ENCODE data around the gene CTRB2. TPM values are rescaled to one million over a fixed set of nuclear protein-coding genes. Genes with fewer than 3 reads are reported as not detected.

The CTRB2 gene
- total RNA-seq, 6 donors from 2014 or later = 9.8 to 15.9 TPM; not detected in 4

GRCh38 chr16:75234856-75235696 is 28.1 kb upstream of the CTRB2 start:
- peaks cover 0 to 62% (median 35%) of the 10 kb centered on the region in 4 donors for H3K36me3 ChIP-seq
- ATAC-seq (ENCODE audit: low FRiP score in 2 of 2) (no peak), DNase-seq (peak in 1 of 2 donors; percentile 85)
- no peaks in the 10 kb centered on the region for H3K27me3 ChIP-seq
- 81 to 86% methylated on average over 13 to 35 of the region's 48 CpGs for WGBS, 2 donors
- no peaks in the 10 kb centered on the region for H3K9me3 ChIP-seq
- H3K4me3 ChIP-seq = no peak overlapping the region
- peaks cover 28 to 50% (median 38%) of the 10 kb centered on the region in 4 donors for H3K4me1 ChIP-seq
- H3K27ac ChIP-seq = peak overlapping the region in 3 of 4 donors; percentile 37 to 71 (median 71)
- TF ChIP-seq EP300 (IDR thresholded peaks at IDR 0.05) (no peak), POLR2AphosphoS5 (IDR thresholded peaks at IDR 0.05) (no peak), POLR2A (IDR thresholded peaks at IDR 0.05) (no peak), CTCF (IDR thresholded peaks at IDR 0.05) (no peak)

- no peak for ATAC-seq (ENCODE audit: low FRiP score in 2 of 2)
Observed at GRCh38 chr16:75233611-75233938, 26.6 kb upstream of the CTRB2 start.

DNA sequence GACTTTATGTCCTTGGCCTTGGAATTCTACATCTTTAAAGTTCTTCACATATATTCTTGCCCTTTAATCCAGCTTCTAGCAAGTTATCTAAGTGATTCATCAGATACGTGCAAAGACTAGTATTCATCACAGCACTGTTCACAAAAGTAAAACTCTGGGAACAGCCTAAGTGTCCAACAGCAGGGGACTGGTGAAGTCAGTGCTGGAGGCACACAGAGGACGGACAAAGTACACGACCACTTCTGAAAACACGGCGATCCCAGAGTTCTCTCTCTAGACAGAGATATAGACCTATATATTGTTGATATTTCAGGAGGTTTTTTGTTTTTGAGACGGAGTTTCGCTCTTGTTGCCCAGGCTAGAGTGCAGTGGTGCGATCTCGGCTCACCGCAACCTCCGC is 24.6 kb upstream of the CTRB2 start:
- TF ChIP-seq EP300 (IDR thresholded peaks at IDR 0.05) (no peak), POLR2A (IDR thresholded peaks at IDR 0.05) (no peak), POLR2AphosphoS5 (IDR thresholded peaks at IDR 0.05) (no peak), CTCF (IDR thresholded peaks at IDR 0.05) (no peak)
- ATAC-seq (ENCODE audit: low FRiP score in 2 of 2) (no peak), DNase-seq (no peak)
- whole genome bisulfite sequencing, 2 donors = 83 to 89% methylated on average over 11 of the region's 11 CpGs
- H3K36me3 ChIP-seq = peaks cover 0 to 79% (median 50%) of the 10 kb centered on the region in 4 donors
- no peak overlapping the region for H3K27ac ChIP-seq
- peaks cover 9 to 28% (median 17%) of the 10 kb centered on the region in 4 donors for H3K4me1 ChIP-seq
- no peaks in the 10 kb centered on the region for H3K27me3 ChIP-seq
- no peak overlapping the region for H3K4me3 ChIP-seq
- H3K9me3 ChIP-seq = no peaks in the 10 kb centered on the region

More at GRCh38 chr16:75233611-75233938, 26.6 kb upstream of the CTRB2 start:
- no peak for DNase-seq
- TF ChIP-seq CTCF (IDR thresholded peaks at IDR 0.05) (no peak), POLR2A (IDR thresholded peaks at IDR 0.05) (no peak), EP300 (IDR thresholded peaks at IDR 0.05) (no peak), POLR2AphosphoS5 (IDR thresholded peaks at IDR 0.05) (no peak)
- Histone ChIP-seq H3K27me3 (no peaks in the 10 kb centered on the region), H3K4me3 (no peak overlapping the region), H3K27ac (peak overlapping the region in 3 of 4 donors; percentile 40 to 71 (median 67)), H3K4me1 (peaks cover 14 to 37% (median 27%) of the 10 kb centered on the region in 4 donors), H3K9me3 (no peaks in the 10 kb centered on the region), H3K36me3 (peaks cover 0 to 74% (median 46%) of the 10 kb centered on the region in 4 donors)
- WGBS, 2 donors = 55 to 66% methylated on average over 7 of the region's 7 CpGs

DNA sequence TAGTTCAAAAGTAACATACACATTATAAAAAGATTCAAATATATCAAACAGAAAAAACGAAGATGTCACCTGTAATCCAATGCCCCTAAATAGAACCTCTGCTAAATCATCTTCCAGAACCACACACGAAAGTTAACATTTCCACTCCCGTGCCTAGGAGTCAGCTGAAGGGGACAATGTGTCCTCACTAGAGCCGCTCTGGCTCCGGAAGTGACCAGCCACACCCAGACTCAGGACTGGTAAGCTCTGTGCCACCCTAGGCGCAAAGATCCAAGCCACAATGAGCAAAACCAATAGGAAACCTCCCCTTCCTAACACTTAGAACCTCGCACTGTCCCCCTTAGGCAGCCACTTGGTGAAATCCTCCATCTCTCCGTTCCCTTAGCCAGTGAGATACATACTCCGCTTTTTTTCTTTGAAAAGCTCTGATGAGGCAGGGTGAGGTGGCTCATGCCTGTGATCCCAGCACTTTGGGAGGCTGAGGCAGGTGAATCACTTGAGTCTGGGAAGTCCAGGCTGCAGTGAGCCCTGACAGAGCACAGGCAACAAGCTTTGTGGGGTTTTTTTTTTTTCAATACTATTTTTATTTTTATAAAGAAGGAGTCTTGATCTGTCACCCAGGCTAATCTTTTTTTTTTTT is 23.6 kb upstream of the CTRB2 start:
- 60 to 65% methylated on average over 8 of the region's 9 CpGs for WGBS, 2 donors
- Histone ChIP-seq H3K27ac (peak overlapping the region in 2 of 4 donors; percentile 53 to 71), H3K36me3 (peaks cover 0 to 71% (median 46%) of the 10 kb centered on the region in 4 donors), H3K4me3 (no peak overlapping the region), H3K27me3 (no peaks in the 10 kb centered on the region), H3K9me3 (no peaks in the 10 kb centered on the region), H3K4me1 (peaks cover 9 to 28% (median 17%) of the 10 kb centered on the region in 4 donors)
- TF ChIP-seq EP300 (IDR thresholded peaks at IDR 0.05) (peak in 1 of 4 donors; percentile 73), POLR2AphosphoS5 (IDR thresholded peaks at IDR 0.05) (peak in 1 of 2 donors; percentile 63), CTCF (IDR thresholded peaks at IDR 0.05) (no peak), POLR2A (IDR thresholded peaks at IDR 0.05) (no peak)
- DNase-seq = no peak
- no peak for ATAC-seq (ENCODE audit: low FRiP score in 2 of 2)
